Fibroblast of upper back skin (primary cell): Measurements from ENCODE around the gene RNF183.
A peak's percentile ranks its signal among the peaks of the same experiment; 100 is the strongest.

Source experiments
- DNase-seq: peaks from one replicate; pipeline ENCODE4 v3.0.0-alpha.2; 2013

RNF183 gene, protein sequence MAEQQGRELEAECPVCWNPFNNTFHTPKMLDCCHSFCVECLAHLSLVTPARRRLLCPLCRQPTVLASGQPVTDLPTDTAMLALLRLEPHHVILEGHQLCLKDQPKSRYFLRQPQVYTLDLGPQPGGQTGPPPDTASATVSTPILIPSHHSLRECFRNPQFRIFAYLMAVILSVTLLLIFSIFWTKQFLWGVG

DNA sequence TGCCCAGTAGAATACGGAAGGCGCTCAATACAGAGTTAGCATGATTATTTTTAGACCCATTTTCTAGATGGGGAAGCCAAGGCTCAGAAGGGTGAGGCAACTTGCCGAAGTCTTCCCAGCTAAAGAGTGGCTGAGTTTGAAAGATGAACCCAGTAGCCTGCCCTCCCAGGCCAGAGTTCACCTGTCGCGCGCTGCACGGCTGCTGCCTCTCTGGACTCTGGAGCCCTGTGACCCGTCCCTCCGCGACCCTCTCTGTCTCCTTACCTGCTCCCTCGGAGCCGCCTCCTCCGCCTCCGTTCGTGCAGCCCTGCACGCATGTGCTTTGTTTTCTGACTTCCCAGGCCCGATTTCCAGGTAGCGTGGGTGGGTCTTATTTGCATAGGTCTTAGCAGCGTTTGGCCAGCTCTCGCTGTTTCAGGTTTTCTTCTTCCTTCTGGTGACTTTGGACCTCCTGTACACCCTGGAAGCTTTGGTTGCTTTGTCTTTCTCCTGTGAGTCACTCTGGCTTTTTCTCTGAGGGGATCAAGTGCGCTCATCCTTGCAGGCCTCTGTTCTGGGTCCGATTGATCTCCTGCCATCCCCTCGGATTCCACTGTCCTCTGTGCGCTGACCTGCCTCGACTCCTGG, at the start of gene RNF183:
TSS of gene RNF183 (minus strand) at position 585 of the 627 bp plus-strand sequence. CDS start 5,192 bp downstream, outside the sequence.
- no peak for DNase-seq

DNA sequence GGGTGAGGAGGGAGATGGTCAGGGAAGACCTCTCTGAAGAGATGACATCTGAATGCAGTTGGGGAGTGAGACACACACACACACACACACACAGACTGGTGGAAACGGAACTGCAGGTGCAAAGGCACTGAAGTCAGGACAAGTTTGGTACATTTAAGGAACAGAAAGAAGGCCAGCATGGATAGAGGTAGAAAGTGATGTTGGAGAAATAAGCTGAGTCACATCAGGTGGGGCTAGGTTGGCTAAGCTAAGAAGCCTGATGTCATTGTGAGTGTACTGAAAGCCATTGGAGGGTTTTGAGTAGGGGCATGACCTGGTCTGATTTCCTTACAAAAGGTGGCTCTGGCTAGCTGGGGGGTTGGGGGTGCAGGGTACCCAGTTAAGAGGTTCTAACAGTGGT, 49.2 kb upstream of the RNF183 start:
- DNase-seq: no peak

DNA sequence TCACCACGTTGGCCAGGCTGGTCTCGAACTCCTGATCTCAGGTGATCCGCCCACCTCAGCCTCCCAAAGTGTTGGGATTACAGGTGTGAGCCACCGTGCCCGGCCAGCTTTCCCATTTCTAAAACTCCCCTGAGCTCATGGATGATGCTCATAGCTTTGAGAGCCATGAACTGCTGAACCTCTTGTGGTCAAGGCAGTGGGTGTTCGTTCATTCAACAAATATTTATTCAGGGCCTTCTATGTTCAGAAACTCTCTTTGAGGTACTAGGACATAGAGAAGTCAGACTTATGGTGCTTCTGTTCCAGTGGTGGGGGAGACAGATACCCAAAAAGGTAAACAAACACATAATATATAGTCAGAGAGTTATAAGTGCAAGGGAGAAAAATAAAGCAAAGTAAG, 48.8 kb upstream of the RNF183 start:
- DNase-seq: no peak

DNA sequence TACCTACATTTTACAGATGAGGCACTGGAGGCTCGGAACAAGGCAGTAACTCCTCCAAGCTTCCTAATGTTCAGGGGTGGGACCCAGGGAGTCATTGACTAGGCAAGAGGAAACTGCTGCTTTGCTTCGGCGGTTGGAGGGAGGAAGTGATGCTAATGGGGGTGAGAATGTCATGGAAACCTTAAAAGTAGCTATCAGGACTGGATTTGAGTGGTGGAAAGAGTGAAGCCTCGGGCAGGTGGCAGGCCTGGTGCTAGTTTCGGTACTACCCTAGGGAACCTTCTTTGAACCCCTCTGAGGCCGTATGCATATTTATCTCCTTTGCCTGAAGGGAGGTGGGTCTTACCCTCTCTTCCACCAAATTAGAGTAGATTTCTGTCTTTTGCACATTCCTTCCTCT, 47.8 kb upstream of the RNF183 start:
- DNase-seq: no peak

DNA sequence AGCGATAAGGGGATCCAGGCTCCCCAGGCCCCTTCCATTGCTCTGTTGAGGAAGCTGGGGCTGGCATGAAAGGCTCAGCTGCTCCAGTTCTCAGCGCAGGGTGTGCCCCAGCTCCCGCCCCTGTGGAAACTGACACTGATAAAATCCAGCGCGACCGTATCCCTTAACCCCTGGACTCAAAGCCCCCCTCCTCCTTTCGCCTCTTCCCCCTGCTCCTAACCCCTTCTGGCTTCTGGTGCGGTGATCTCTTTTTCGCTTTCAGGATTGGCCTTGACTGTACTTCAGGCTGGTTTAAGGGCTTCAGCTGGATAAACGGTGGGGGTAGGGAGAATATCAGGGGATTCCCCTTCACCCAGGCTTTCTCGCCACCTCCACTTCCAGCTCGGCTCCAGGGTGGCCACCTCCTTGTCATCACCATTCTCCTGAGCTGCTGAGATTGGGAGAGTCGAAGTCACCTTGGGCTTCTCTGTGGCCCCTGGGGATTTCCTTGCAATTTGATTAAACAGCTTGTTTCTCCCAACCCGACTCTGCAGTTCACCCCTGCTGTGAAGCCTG, 47.0 kb upstream of the RNF183 start:
- DNase-seq: no peak

DNA sequence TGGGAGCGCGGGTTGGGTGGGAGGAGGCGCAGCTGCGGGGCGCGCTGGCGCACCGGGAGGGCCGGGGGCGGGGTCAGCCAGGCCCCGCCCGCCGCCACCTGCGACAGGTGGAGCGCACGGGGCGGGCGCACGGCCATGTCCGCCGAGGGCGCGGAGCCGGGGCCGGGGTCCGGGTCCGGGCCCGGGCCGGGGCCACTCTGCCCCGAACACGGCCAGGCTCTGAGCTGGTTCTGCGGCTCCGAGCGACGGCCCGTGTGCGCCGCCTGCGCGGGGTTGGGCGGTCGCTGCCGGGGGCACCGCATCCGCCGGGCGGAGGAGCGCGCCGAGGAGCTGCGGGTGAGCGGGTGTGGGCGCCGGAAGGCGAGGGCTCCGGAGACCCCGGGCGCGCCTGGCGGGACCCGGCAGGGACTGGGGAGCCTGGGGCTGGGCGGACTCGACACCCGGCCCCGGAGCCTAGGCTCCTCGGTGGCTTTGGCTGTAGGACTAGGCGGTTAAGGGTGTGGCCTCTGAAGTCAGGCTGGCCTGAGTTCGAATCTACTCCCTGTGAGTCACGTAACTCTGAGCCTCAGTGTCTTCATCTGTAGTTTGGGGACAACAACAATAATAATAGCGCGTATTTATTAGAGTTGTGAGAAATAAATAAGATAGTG, 46.4 kb upstream of the RNF183 start, which contains the start of gene BSPRY:
TSS of gene BSPRY (plus strand) at position 97 of the 650 bp plus-strand sequence. CDS start at position 136, 39 bp downstream.
- no peak for DNase-seq

- no peak for DNase-seq
Measured at GRCh38 chr9:113349066-113349444, 45.9 kb upstream of the RNF183 start.

DNA sequence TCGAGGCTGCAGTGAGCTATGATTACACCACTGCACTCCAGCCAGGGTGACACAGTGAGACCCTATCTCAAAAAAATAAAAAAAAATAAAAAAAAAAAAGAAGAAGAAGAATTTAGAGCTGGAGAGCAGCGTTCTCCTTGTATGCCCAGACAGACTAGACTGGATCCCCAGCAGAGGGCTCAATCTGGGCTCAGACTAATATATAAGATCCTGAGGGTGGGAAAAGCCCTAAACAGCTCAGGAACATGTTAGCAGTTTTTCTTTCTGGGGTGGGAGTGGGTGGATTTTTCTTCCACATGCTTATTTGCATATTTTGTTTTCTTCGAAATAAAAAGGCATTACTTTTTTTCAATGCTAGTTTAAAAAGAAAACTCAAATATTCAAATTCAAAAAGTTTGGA, 45.3 kb upstream of the RNF183 start:
- DNase-seq: no peak

- DNase-seq: no peak
Measured at GRCh38 chr9:113345671-113346070, 42.5 kb upstream of the RNF183 start.

DNA sequence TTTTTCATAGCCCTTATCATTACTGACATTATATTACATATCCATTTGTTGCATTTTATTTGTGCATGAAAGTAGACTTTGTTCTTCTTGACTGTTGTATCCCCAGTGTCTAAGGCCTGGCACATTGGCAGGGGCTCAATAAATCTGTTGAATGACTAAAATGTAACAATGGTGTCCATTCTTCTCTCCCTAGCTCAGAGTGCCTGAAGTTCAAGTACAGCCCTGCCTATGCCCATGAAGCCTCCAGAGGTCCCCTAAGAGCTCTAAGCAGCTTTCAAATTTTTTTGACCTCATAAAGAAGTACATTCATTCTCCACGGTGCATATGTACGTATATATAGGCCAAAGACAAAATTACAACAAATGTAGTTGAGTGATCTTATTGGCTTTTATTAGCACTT, 42.0 kb upstream of the RNF183 start:
- no peak for DNase-seq

DNA sequence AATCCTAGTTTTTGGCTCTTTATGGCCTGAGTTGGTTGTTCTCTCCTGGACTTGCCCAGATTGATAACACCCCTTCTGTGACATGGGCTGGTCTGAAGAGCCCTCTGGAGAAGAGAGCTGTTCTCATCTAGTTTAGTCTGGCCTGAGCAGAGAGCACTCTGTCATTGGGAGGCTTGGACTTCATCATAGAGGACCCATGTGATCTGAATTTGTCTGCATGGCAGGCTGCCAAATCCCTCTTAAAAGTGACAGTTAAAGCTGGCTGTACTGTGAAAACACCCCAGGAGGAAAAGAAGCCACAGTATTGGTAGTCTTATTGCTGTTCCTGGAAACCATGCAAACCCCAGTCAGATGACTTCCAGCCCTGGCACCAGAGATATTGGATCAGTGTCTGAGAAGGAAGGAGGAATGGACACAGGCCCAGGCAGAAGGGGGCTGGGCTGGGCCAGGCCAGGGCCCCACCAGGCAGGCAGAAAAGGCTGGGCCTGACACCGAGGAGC, 40.6 kb upstream of the RNF183 start:
- peak; percentile 18 for DNase-seq

DNA sequence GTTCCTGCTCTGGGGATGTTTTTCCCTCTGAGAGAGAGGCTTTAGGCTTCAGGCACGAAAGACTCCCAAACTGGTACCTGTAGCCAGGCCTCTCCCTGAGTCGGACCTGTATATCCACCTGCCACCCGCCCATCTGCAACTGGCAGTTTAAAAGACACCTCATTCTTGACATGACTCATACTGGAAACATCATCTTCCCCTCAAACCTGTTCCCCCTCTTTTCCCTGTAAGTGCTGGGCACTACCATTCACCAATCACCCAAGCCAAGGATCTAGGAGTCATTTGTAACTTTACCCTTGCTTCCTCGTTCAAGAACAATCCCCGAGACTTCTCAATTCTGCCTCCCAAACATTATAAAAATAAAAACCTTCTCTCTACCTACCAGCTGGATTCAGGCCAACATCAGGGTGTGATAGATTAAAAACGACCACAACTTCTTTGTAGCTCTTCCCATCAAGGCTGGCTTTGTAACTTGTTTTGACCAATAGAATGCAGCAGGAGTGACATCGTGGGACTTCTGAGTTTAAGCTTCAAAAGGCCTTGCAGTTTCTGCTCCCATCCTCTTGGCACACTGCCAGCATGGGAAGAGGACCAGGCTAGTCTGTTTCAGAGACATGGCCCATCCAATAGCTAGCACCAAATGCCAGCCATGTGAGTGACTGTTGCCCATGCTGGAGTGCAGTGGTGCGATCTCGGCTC, 38.7 kb upstream of the RNF183 start:
- DNase-seq: no peak

DNA sequence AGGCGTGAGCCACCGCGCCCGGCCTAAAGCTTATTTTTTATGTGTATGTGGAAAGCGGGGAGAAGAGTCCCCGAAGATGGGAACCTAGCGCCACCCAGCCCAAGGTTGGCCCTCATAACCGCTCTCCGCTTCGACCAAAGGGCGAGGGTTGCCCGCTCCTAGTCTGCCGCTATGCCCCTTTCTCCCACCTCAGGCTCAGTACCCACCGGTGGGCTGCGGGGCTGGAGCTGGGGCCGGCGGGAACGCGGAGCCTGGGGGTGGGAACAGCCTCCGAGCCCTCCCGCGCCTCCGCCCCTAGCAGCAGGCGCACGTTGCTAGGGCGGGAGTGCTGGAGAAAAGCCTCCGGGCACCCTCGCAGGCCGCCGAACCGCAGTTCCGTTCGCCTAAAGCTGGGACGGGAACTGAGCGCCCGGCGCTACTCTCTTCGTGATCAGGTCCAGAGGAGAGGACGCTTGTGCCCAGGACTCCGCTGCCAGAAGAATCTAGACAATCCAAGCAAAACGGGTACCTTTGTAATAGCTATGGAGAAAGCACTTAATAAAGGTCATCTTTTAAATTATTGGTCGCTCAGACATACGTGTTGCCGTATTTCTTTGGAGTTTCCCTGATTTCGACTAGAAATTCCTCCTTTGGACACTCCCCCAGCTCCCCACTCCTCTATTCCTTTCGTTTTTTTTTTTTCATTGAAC, 37.0 kb upstream of the RNF183 start, which contains the start of gene WDR31:
TSS of gene WDR31 (minus strand) at position 265 of the 689 bp plus-strand sequence. CDS start 8,253 bp downstream, outside the sequence.
- peak; percentile 85 for DNase-seq

- DNase-seq: no peak
Measured at GRCh38 chr9:113337714-113338113, 34.5 kb upstream of the RNF183 start.

- no peak for DNase-seq
Measured at GRCh38 chr9:113331780-113332179, 28.6 kb upstream of the RNF183 start.

GRCh38 chr9:113328045-113328782, 25.0 kb upstream of the RNF183 start:
- no peak for DNase-seq

- DNase-seq: no peak
Measured at GRCh38 chr9:113326230-113326629, 23.1 kb upstream of the RNF183 start.

GRCh38 chr9:113322671-113323070, 19.5 kb upstream of the RNF183 start:
- no peak for DNase-seq

DNA sequence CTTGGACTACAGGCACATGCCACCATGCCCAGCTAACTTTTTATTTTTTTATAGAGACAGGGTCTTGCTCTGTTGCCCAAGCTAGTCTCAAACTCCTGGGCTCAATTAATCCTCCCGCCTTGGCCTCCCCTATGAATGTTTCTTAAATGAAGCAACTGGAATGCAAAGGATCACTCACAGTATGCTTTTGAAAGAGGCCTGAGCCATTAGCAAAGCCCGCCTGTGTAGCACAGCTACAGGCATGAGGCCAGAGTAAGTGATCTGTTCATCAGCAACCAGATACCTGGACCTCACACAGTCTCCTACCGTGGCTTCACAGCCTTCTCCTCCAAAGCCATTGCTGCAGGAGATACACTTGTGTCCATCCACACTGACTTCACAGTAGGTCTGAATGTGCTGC, 16.9 kb upstream of the RNF183 start:
- DNase-seq: no peak

DNA sequence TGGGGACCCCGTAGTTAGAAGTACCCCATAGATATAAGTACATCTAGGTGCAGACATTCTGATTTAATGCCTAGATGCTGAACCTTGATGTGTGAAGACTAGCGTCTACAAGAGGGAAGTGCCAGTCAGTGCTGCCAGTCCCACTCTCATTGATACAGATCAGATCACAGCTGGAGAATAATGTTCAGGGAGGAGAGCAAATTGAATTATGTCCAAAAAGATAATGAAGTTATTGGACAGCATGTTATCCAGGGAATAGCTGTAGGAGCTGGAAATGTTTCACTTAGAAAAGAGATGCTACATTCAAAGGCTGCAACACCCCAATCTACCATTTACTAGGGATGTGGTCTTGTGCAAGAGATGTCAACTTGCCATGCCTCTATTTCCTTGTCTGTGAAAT, 15.9 kb upstream of the RNF183 start:
- DNase-seq: no peak

DNA sequence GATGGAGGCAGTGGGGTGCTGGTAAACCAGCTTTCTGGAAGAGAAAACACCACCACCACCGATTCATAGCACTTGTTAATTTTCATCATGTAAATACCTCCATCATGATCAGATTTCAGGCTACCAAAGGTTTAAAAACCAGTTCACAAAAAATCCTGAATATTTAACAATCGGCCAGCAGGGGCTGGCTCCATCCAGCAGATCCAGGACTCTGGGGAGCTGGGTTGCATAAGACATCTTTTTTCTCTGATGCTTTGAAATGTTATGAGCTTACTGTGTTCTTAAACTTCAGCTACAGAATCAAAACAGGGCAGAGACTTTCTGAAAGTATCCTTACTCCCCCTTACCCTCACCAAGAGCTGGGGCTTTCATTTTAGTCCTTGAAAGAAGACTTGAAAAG, 14.6 kb upstream of the RNF183 start:
- peak; percentile 16 for DNase-seq

- no peak for DNase-seq
Measured at GRCh38 chr9:113316030-113316429, 12.9 kb upstream of the RNF183 start.
